BE2C (cell line): ENCODE data around the gene ZNF335.

ENCODE experiments used
- DNase-seq: peaks from one replicate; pipeline ENCODE4 v3.0.0-alpha.2; 2020
- H3K27me3 ChIP-seq: fragments of 250-450 bp; sonication (Bioruptor Pico); 2 replicates; pipeline ENCODE4 v1.5.1; 2020; ENCODE audit warnings: mild to moderate bottlenecking
- H3K36me3 ChIP-seq: fragments of 250-450 bp; sonication (Bioruptor Pico); 2 replicates; pipeline ENCODE4 v1.5.1; 2020; ENCODE audit warnings: mild to moderate bottlenecking
- H3K4me1 ChIP-seq: fragments of 250-450 bp; sonication (Bioruptor Pico); 2 replicates; pipeline ENCODE4 v1.5.1; 2020
- H3K4me3 ChIP-seq: 2 replicates; pipeline ENCODE4 v1.5.1; 2011; ENCODE audit warnings: low read depth, low read length
- H3K9me3 ChIP-seq: fragments of 250-450 bp; sonication (Bioruptor Pico); 2 replicates; pipeline ENCODE4 v1.5.1; 2020
- TF ChIP-seq, protein P1 (sequence below): IDR thresholded peaks from 2 replicates; pipeline ENCODE4 v1.5.1; 2012; ENCODE audit warnings: mild to moderate bottlenecking, low read depth, low read length

Gene ZNF335

GRCh38 chr20:45918779-45919537 is 53.0 kb downstream of the ZNF335 start:
- no peak for DNase-seq
- H3K27me3 ChIP-seq: no peaks in the 10 kb centered on the region
- H3K36me3 ChIP-seq: no peaks in the 10 kb centered on the region
- TF ChIP-seq, protein P1, sequence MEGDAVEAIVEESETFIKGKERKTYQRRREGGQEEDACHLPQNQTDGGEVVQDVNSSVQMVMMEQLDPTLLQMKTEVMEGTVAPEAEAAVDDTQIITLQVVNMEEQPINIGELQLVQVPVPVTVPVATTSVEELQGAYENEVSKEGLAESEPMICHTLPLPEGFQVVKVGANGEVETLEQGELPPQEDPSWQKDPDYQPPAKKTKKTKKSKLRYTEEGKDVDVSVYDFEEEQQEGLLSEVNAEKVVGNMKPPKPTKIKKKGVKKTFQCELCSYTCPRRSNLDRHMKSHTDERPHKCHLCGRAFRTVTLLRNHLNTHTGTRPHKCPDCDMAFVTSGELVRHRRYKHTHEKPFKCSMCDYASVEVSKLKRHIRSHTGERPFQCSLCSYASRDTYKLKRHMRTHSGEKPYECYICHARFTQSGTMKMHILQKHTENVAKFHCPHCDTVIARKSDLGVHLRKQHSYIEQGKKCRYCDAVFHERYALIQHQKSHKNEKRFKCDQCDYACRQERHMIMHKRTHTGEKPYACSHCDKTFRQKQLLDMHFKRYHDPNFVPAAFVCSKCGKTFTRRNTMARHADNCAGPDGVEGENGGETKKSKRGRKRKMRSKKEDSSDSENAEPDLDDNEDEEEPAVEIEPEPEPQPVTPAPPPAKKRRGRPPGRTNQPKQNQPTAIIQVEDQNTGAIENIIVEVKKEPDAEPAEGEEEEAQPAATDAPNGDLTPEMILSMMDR: no peak
- no peak overlapping the region for H3K4me3 ChIP-seq
- no peaks in the 10 kb centered on the region for H3K4me1 ChIP-seq
- no peaks in the 10 kb centered on the region for H3K9me3 ChIP-seq

DNA sequence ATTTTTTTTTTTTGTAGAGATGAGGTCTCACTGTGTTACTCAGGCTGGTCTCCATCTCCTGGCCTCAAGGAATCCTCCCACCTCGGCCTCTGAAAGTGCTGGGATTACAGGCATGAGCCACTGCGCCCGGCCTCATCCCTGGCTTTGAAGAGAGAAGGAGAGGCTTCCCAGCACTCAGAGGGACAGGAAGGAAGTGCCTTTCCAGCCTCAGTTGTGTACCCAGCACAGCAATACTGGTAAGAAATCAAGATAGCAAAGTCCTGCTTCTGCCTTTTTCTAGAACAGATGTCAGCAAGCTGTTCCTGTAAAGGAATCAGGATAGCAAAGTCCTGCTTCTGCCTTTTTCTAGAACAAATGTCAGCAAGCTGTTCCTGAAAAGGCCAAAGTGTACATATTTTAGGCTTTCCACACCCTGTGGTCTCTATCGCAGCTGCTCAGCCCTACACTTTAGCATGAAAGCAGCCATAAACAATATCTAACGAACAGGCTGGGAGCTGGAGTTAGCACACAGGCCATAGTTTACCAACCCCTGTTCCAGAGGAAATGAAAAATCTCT is 53.7 kb downstream of the ZNF335 start:
- TF ChIP-seq, protein P1: no peak
- no peak for DNase-seq
- H3K4me1 ChIP-seq: no peaks in the 10 kb centered on the region
- no peak overlapping the region for H3K4me3 ChIP-seq
- H3K36me3 ChIP-seq: no peaks in the 10 kb centered on the region
- no peaks in the 10 kb centered on the region for H3K27me3 ChIP-seq
- no peaks in the 10 kb centered on the region for H3K9me3 ChIP-seq

- DNase-seq: no peak
- Histone ChIP-seq H3K27me3 (no peaks in the 10 kb centered on the region), H3K4me3 (no peak overlapping the region), H3K4me1 (no peaks in the 10 kb centered on the region), H3K36me3 (no peaks in the 10 kb centered on the region), H3K9me3 (no peaks in the 10 kb centered on the region)
- TF ChIP-seq, protein P1: no peak
Observed at GRCh38 chr20:45917790-45918141, 54.2 kb downstream of the ZNF335 start.

DNA sequence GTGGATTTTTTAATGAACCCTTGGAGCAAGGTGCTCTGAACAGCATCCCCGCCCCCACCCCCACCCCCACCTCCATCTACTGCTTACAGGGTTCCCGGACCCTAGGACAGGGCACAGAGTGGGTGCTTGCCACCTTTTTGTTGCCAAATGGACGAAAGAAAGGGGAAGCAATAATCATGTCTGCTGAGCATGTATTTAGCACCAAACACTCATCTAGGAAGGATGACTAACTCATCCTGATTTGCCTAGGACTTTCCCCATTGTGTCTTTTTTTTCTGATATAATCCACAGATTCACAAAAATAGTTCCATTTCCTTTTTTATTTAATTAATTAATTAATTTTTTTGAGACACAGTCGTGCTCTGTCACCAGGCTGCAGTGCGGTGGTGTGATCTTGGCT is 58.9 kb downstream of the ZNF335 start:
- Histone ChIP-seq H3K36me3 (peaks cover 10% of the 10 kb centered on the region), H3K9me3 (no peaks in the 10 kb centered on the region), H3K4me1 (no peaks in the 10 kb centered on the region), H3K4me3 (no peak overlapping the region), H3K27me3 (no peaks in the 10 kb centered on the region)
- DNase-seq: no peak
- TF ChIP-seq, protein P1: no peak

- Histone ChIP-seq H3K9me3 (no peaks in the 10 kb centered on the region), H3K27me3 (no peaks in the 10 kb centered on the region), H3K4me1 (no peaks in the 10 kb centered on the region), H3K4me3 (peak overlapping the region; percentile 69), H3K36me3 (peaks cover 10% of the 10 kb centered on the region)
- DNase-seq: no peak
- TF ChIP-seq, protein P1: no peak
Observed at GRCh38 chr20:45912344-45912682, 59.7 kb downstream of the ZNF335 start.
